GM21515 (cell line): Measurements from ENCODE around the gene ALMS1.
"Not testable (repeated sequence)": the region's sequence is repeated elsewhere in the genome, so short reads cannot be mapped to it uniquely, and the experiment has no call there.

Experiments used
- ATAC-seq: cut with Tn5 transposase; IDR thresholded peaks from one replicate; pipeline ENCODE4 v1.9.1; 2021; ENCODE audit not compliant: unreplicated experiment

ALMS1 gene

GRCh38 chr2:73610111-73610510 is 224.5 kb downstream of the ALMS1 start:
- no peak for ATAC-seq

GRCh38 chr2:73611193-73611592 is 225.6 kb downstream of the ALMS1 start:
- ATAC-seq: peak; percentile 65

DNA sequence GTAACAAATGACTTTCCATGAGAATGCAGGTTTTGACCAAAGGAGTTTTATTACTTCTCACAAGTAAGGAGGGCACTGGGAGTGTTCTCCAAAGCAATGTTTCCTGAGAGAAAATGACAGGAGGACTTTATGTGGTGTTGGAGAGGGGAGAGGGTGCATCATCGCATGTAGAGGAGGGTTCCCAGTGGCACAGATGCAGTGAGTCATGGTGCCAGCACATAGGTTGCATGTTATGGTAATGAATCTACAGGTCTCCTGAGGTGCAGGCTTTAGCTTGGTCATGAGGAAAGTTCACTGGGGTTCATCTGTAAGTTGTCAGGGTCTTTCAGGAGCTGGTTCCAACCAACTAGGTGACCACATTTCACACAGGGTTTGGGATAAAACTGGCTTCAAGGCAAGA is 226.2 kb downstream of the ALMS1 start:
- no peak for ATAC-seq

DNA sequence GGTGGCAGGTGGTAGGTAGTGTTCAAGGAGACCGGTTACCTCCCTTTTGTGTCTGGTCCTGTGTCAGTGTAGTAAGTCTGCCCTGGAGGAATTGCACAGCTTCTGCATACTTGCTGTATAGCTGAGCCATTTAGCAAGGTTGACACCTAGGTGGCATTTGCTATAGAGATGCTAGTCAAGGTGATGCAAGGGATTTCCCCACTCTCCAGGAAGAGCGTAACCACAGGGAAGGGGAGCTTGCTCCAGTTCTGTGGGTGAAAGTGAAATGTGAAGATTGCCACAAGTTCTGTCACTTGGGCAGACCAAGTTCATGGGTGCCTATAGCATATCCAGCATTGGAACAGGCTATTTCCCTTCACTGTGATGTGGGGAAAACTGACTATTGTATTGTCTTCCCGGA is 228.5 kb downstream of the ALMS1 start:
- no peak for ATAC-seq

- ATAC-seq: no peak
These were observed 229.4 kb downstream of the ALMS1 start for GRCh38 chr2:73614997-73615396.

DNA sequence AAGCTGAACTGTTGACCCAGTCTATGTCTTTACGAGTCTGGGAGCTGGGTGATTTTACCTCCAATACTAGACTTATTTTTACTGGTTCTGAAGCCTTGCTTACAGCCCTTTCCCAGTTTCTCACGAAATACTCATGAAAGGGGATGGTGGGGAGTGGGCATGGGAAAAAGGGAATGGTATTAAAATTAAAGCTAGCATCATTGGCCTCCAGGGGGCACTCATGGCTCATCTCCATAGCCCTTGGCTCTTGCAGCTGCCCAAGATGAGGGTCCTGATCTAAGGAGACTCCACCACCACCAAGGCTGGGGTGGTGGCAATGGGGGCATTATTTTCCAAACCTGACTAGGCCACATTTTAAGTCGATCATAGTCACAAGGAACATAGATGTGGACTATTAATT is 234.3 kb downstream of the ALMS1 start:
- ATAC-seq: not testable (repeated sequence)

GRCh38 chr2:73624036-73624435 is 238.4 kb downstream of the ALMS1 start:
- not testable (repeated sequence) for ATAC-seq

DNA sequence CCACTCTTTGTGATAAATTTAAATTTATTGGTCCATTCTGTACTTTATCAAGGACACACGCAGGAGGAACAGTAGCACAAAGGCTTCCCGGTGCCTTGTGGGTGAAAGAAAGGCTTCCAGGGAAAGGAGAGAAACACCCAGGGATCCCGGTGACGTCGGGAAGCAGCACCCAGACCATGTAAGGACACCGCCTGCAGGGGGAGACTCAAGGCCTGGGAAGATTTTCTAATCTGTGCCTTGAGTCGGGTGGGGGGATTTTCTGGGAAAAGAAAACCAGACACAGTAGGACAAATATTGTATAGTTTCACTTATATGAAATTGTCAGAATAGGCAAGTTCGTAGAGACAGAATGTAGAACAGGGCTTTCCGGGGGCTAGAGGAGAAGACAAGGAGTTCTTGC is 239.0 kb downstream of the ALMS1 start:
- not testable (repeated sequence) for ATAC-seq

- not testable (repeated sequence) for ATAC-seq
These were observed 240.6 kb downstream of the ALMS1 start for GRCh38 chr2:73626237-73626636.

DNA sequence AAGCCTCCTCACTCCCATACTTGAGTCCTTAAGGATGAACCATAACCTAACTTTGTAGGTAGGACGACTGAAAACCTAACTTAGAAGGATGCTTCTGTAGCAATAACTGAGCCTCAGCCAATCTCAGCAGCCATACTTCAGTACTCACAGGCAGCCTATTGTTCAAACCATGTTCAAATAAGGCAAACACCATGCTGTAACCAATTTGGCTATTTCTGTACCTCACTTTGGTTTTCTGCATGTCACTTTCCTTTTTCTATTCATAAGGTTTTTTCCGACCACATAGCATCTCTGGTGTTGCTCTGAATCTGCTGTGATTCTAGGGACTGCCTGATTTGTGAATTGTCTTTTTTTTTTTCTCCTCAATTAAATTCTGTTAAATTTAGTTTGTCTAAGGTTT is 242.9 kb downstream of the ALMS1 start:
- ATAC-seq: not testable (repeated sequence)

- ATAC-seq: not testable (repeated sequence)
These were observed 245.1 kb downstream of the ALMS1 start for GRCh38 chr2:73630662-73631266.

DNA sequence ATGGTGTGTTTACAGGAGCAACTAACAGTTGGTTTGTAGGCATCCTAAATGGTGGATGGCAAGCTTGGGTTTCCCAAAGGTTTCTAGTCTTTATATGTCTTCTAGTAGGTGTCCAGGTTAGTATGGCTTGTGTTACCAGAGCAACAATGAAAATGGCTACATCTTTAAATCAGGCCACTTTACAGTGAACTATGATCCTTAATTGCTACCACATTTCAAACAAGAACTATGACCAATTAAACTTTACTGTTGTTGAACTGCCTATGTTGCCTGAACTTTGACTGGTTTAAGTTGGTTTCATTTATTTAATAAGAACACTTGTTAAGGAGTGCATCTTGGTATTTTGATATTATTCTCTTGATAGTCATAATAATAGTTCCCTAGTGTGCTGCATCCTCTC is 251.3 kb downstream of the ALMS1 start:
- not testable (repeated sequence) for ATAC-seq

DNA sequence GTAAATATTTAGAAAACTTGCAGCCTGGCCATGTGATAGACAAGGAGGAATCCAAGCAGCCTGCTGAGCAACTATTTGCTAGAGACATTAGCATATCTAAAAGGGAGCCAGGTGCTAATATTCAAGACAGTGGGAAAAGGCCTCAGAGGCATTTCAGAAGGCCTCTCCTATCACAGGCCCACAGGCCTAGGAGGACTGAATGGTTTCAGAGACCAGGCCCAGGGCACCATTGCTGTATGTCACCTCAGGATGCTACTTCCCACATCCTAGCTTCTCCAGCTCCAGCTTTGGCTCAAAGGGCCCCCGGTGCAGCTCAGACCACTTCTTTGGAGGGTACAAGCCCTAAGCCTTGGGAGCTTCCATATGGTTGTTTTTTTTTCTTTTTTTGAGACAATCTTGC is 252.8 kb downstream of the ALMS1 start:
- ATAC-seq: no peak

GRCh38 chr2:73640511-73640911 is 254.9 kb downstream of the ALMS1 start:
- ATAC-seq: no peak

- ATAC-seq: no peak
These were observed 255.5 kb downstream of the ALMS1 start for GRCh38 chr2:73640946-73641766.

DNA sequence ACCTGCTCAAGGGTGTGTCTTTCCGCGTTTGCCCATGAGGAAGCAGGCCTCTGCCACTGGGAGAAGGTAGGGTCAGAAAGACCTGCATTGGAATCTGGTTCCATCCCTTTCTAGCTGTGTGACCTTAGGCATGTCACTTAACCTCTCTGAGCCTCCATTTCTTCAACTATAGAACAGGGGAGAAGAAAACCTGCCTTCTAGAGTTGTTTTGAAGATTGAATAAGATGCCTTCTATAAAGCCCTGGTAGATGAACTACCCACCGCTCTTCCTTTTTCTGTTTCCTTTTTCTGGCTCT is 256.1 kb downstream of the ALMS1 start:
- no peak for ATAC-seq

DNA sequence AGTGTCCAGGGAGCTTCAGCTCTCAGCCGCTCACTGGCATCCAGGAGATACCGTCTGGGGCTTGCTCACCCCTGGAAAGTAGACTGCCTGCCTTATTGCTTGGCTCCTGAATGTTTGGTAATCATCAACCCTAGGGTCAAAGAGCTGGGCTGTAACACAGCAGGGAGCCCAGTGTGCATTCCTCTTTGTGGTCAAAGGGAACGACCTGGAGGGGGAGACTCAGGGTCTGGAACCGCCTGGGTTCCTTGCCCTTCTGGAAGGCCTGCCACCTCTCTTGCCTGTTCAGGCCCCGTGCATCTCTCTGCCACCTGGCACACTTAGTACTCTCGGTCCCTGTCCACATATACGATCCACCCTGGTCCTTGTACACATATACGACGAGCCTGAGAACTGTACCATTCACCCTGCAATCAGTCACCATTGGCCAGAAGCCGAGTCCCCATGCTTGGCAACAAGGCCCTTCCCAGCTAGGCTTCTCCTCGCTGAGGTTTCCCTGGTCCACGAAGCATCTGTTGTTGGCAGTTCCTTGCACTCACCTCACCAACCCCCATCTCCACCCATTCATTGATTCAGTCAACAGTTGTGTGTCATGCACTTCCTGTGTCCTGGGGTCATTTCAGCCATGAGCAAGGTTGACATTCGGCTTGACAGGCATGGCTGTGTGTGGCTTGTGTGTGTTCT is 256.8 kb downstream of the ALMS1 start, which contains the start of gene NAT8:
NAT8 (minus strand) TSS at position 85 of the 681 bp plus-strand sequence. CDS start 794 bp downstream, outside the sequence.
- no peak for ATAC-seq

DNA sequence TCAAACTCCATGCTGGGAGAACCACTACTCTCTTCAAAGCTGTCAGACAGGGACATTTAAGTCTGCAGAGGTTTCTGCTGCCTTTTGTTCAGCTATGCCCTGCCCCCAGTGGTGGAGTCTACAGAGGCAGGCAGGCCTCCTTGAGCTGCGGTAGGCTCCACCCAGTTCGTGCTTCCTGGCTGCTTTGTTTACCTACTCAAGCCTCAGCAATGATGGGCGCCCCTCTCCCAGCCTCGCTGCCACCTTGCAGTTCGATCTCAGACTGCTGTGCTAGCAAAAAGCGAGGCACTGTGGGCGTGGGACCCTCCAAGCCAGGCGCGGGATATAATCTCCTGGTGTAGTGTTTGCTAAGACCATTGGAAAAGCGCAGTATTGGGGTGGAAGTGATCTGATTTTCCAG is 262.1 kb downstream of the ALMS1 start:
- not testable (repeated sequence) for ATAC-seq

DNA sequence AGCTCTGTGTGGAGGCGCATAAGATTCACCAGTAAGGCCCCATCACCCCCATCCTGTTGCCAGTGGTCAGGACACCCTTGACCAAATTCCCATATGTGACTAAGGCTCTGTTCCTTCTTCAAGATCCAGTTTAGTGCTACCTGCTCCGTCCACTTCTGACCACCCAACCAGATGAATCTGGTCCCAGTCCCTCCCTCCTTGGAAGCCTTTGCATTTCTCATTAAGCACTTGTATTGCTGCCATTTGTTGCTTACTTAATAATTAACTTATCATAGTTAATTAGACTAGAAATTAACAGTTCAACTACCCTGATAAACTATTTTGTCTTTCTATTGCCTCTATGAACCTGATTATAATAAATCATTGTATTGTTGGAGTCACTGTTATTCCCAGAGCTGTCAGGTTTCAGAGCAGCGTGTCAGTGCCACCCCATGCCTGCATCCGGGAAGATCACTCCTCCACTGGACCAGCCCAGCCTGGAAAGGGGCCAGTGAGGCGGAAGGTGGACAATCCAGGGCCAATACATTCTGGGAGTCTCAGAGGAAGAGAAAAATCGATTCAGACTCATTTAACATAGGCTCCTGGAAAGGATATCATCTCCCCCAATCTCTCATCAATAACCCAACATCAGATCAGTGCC is 266.1 kb downstream of the ALMS1 start:
- no peak for ATAC-seq

DNA sequence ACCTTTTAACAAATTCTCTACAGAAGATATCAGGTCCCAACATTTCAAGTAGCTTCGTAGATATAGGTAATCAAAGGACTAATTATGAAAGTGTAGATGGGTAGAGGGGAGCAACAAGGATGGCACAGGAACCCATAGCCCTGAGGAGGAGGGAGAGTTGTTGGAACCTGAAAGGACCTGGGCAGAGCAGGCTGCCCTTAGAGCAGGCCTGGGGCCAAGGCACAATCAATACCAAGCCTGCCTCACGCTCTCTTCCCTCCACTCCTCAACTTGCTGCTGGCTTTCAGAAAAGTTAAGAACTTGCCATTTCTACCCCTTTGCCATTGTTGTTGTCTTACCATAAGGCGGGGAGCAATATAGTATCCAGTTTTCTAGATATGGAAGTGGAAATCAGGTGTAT is 266.7 kb downstream of the ALMS1 start:
- ATAC-seq: no peak

DNA sequence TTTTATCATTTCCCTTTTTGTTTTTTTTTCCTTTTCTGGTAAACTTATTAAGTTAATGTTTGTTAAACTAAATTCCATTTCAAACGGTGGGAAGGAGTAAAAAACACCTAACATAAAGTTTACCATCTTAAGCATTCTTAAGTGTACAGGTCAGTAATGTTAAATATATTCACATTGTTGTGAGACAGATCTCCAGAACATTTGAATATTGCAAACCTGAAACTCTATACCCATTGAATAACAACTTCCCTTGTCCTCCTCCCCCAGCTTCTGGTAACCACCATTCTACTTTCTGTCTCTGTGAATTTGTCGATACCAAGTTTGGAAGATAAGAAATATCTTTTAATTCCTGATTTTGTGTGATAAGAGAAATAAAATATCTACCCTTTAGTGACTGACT is 268.5 kb downstream of the ALMS1 start:
- ATAC-seq: no peak
